ENCODE measurements around the gene ADPRS.

The ADPRS gene

DNA sequence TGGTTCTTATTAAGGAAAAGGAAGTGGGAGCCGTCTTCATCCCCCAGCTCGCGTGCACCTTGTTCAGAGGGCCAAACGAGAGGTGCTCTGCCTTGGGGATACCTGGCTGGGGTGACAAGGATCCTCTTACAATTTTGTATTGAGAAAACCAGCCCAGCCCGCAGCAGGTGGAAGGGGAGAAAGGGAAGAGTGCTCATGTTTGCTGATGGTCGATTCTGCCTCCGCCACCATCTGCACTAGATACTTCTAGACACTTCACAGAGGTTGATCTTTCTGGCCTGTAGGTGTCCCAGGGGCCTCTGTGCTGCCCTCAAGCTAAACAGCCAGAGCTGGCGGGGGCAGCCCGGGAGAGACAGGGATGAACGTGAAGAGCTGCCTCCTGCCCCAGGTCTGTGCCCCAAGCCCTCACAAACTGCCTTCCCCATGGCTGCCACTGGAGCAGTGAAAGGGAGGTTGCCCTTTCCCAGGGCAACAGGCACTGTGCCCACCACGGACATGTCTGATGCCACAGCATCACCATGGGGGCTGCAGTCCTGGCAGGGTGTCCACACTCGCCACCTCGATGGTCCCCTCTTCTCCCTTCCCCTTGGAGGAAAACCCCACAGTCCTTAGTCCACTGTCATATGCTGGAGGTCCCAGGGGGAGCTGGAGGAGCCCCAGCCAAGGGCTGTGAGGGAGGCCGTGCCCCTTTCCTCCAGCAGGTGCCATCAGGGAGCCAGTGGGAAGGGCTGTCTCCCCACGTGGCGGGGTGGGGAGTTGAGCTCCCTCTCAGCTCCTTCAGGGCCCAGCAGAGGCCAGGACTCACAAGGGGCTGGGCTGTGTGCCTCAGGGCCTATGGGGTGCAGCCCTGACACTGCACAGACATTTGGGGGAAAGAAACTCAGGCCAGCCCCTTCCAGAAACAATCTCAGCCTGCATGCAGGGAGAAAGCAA lies 8.1 kb downstream of the ADPRS start:
- Histone ChIP-seq H3K9me3 (ENCODE audit: insufficient read depth, low read depth, low read length) (no peaks in the 10 kb centered on the region), H3K4me1 (ENCODE audit: insufficient read depth, low read length) (peaks cover 3% of the 10 kb centered on the region; the same call in 1 of the 2 replicates), H3K9ac (ENCODE audit: low read depth, low read length) (peak overlapping the region; percentile 34), H3K4me3 (ENCODE audit: low read length) (no peak overlapping the region), H3K36me3 (ENCODE audit: insufficient read depth, low read length) (peaks cover 47% of the 10 kb centered on the region), H3K27me3 (ENCODE audit: insufficient read depth, low read length) (no peaks in the 10 kb centered on the region), H3K27ac (ENCODE audit: low read depth, low read length) (peak overlapping the region; percentile 6)
- 78% methylated on average over 16 of the region's 16 CpGs for WGBS

- 92% methylated on average over 33 of the region's 33 CpGs for WGBS
- Histone ChIP-seq H3K36me3 (ENCODE audit: insufficient read depth, low read length) (peaks cover 35% of the 10 kb centered on the region), H3K9me3 (ENCODE audit: insufficient read depth, low read depth, low read length) (no peaks in the 10 kb centered on the region), H3K9ac (ENCODE audit: low read depth, low read length) (0 out of 2 replicates have a peak overlapping the region, but pooled peaks have one; percentile 34), H3K27me3 (ENCODE audit: insufficient read depth, low read length) (no peaks in the 10 kb centered on the region), H3K4me1 (ENCODE audit: insufficient read depth, low read length) (peaks cover 3% of the 10 kb centered on the region; the same call in 1 of the 2 replicates), H3K4me3 (ENCODE audit: low read length) (no peak overlapping the region), H3K27ac (ENCODE audit: low read depth, low read length) (no peak overlapping the region; the same call in 1 of the 2 replicates)
These were observed 9.2 kb downstream of the ADPRS start for GRCh38 chr1:36097693-36098585.

GRCh38 chr1:36098650-36099365 lies 10.1 kb downstream of the ADPRS start:
- no peak overlapping the region for H3K27ac ChIP-seq (ENCODE audit: low read depth, low read length)
- 93% methylated on average over 13 of the region's 13 CpGs for WGBS
- no peak overlapping the region for H3K9ac ChIP-seq (ENCODE audit: low read depth, low read length)

DNA sequence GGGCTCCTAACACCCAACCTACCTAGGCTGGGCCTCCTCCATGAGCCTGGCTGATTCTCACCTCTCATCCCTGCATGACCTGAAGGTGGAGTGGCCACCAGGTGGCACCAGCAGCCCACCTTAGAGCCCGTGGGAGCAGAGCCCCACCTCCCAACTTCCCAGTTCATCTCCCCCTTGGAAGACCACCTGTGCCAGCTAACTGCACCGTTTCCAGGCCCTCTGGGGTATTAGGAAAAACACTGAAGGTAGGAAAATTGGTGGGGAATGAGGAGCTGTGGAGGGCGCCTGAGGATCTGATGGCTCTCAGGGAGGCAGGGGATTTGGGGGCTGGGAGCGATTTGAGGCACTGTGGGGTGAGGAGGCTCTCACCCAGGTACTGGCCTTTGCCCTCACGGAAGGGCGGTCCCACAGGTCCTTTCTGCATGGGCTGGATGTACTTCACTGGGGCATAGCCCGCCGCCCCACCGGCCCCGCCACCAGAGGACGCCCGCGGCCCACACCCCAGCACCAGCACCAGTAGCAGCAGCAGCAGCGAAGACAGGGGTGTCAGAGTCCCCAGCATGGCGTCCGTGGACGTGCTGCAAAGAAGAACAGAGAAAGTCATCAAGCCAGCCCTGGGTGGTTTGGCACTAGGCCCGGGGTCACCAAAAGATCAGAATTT lies 11.1 kb downstream of the ADPRS start:
- Histone ChIP-seq H3K36me3 (ENCODE audit: insufficient read depth, low read length) (peaks cover 16% of the 10 kb centered on the region), H3K4me1 (ENCODE audit: insufficient read depth, low read length) (peaks cover 3% of the 10 kb centered on the region; the same call in 1 of the 2 replicates), H3K27ac (ENCODE audit: low read depth, low read length) (no peak overlapping the region), H3K9me3 (ENCODE audit: insufficient read depth, low read depth, low read length) (no peaks in the 10 kb centered on the region), H3K27me3 (ENCODE audit: insufficient read depth, low read length) (no peaks in the 10 kb centered on the region), H3K9ac (ENCODE audit: low read depth, low read length) (no peak overlapping the region), H3K4me3 (ENCODE audit: low read length) (no peak overlapping the region)
- 66% methylated on average over 18 of the region's 18 CpGs for WGBS

More at GRCh38 chr1:36098650-36099365, 10.1 kb downstream of the ADPRS start:
- no peaks in the 10 kb centered on the region for H3K27me3 ChIP-seq (ENCODE audit: insufficient read depth, low read length)
- H3K4me1 ChIP-seq (ENCODE audit: insufficient read depth, low read length): peaks cover 3% of the 10 kb centered on the region; the same call in 1 of the 2 replicates
- H3K4me3 ChIP-seq (ENCODE audit: low read length): no peak overlapping the region
- H3K36me3 ChIP-seq (ENCODE audit: insufficient read depth, low read length): peaks cover 26% of the 10 kb centered on the region
- H3K9me3 ChIP-seq (ENCODE audit: insufficient read depth, low read depth, low read length): no peaks in the 10 kb centered on the region

GRCh38 chr1:36100376-36100775 lies 11.7 kb downstream of the ADPRS start:
- no peak overlapping the region for H3K9ac ChIP-seq (ENCODE audit: low read depth, low read length)
- no peaks in the 10 kb centered on the region for H3K27me3 ChIP-seq (ENCODE audit: insufficient read depth, low read length)
- H3K27ac ChIP-seq (ENCODE audit: low read depth, low read length): no peak overlapping the region
- peaks cover 3% of the 10 kb centered on the region; the same call in 1 of the 2 replicates for H3K4me1 ChIP-seq (ENCODE audit: insufficient read depth, low read length)
- WGBS: 93% methylated on average over 6 of the region's 6 CpGs
- H3K9me3 ChIP-seq (ENCODE audit: insufficient read depth, low read depth, low read length): no peaks in the 10 kb centered on the region
- no peak overlapping the region for H3K4me3 ChIP-seq (ENCODE audit: low read length)
- H3K36me3 ChIP-seq (ENCODE audit: insufficient read depth, low read length): peaks cover 11% of the 10 kb centered on the region

GRCh38 chr1:36101546-36101945 lies 12.9 kb downstream of the ADPRS start:
- Histone ChIP-seq H3K36me3 (ENCODE audit: insufficient read depth, low read length) (no peaks in the 10 kb centered on the region), H3K4me1 (ENCODE audit: insufficient read depth, low read length) (peaks cover 3% of the 10 kb centered on the region; the same call in 1 of the 2 replicates)
- 94% methylated on average over 5 of the region's 5 CpGs for WGBS

GRCh38 chr1:36106269-36106668 lies 17.6 kb downstream of the ADPRS start:
- H3K4me3 ChIP-seq (ENCODE audit: low read length): no peak overlapping the region
- H3K36me3 ChIP-seq (ENCODE audit: insufficient read depth, low read length): no peaks in the 10 kb centered on the region
- H3K4me1 ChIP-seq (ENCODE audit: insufficient read depth, low read length): no peaks in the 10 kb centered on the region
- H3K27me3 ChIP-seq (ENCODE audit: insufficient read depth, low read length): no peaks in the 10 kb centered on the region
- H3K9ac ChIP-seq (ENCODE audit: low read depth, low read length): no peak overlapping the region
- no peaks in the 10 kb centered on the region for H3K9me3 ChIP-seq (ENCODE audit: insufficient read depth, low read depth, low read length)
- no peak overlapping the region for H3K27ac ChIP-seq (ENCODE audit: low read depth, low read length)
- 65% methylated on average over 5 of the region's 5 CpGs for WGBS

More at GRCh38 chr1:36101546-36101945, 12.9 kb downstream of the ADPRS start:
- Histone ChIP-seq H3K4me3 (ENCODE audit: low read length) (no peak overlapping the region), H3K9me3 (ENCODE audit: insufficient read depth, low read depth, low read length) (no peaks in the 10 kb centered on the region), H3K27ac (ENCODE audit: low read depth, low read length) (no peak overlapping the region), H3K27me3 (ENCODE audit: insufficient read depth, low read length) (no peaks in the 10 kb centered on the region), H3K9ac (ENCODE audit: low read depth, low read length) (no peak overlapping the region)

GRCh38 chr1:36107394-36107793 lies 18.7 kb downstream of the ADPRS start:
- no peaks in the 10 kb centered on the region for H3K9me3 ChIP-seq (ENCODE audit: insufficient read depth, low read depth, low read length)
- no peaks in the 10 kb centered on the region for H3K36me3 ChIP-seq (ENCODE audit: insufficient read depth, low read length)
- no peaks in the 10 kb centered on the region for H3K27me3 ChIP-seq (ENCODE audit: insufficient read depth, low read length)
- no peak overlapping the region for H3K4me3 ChIP-seq (ENCODE audit: low read length)
- 95% methylated on average over 9 of the region's 9 CpGs for WGBS
- H3K4me1 ChIP-seq (ENCODE audit: insufficient read depth, low read length): no peaks in the 10 kb centered on the region
- no peak overlapping the region for H3K9ac ChIP-seq (ENCODE audit: low read depth, low read length)
- no peak overlapping the region for H3K27ac ChIP-seq (ENCODE audit: low read depth, low read length)

DNA sequence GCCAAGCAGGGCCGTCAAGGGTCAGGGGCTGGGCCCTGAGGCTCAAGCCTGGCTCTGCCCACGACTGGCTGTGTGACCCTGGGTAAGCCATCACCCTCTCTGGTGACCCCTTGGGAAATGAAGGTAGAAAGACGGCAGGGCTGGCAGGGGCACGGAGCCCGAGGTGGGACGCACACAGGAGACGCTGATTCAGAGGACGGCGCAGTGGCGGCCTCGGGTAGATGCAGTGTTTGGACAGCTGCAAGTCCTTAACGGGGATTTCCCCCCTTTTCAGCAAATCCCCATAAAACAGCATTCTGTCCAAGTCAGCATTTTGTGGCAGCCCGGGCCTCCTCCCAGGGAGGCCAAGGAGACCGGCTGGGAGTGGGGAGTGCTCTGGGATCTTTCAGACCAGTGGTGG lies 19.6 kb downstream of the ADPRS start:
- H3K4me3 ChIP-seq (ENCODE audit: low read length): no peak overlapping the region
- no peak overlapping the region for H3K9ac ChIP-seq (ENCODE audit: low read depth, low read length)
- no peaks in the 10 kb centered on the region for H3K36me3 ChIP-seq (ENCODE audit: insufficient read depth, low read length)
- no peak overlapping the region for H3K27ac ChIP-seq (ENCODE audit: low read depth, low read length)
- H3K9me3 ChIP-seq (ENCODE audit: insufficient read depth, low read depth, low read length): no peaks in the 10 kb centered on the region
- no peaks in the 10 kb centered on the region; the same call in 1 of the 2 replicates for H3K27me3 ChIP-seq (ENCODE audit: insufficient read depth, low read length)
- WGBS: 93% methylated on average over 14 of the region's 14 CpGs
- H3K4me1 ChIP-seq (ENCODE audit: insufficient read depth, low read length): no peaks in the 10 kb centered on the region

- WGBS: 91% methylated on average over 11 of the region's 11 CpGs
- no peaks in the 10 kb centered on the region; the same call in 1 of the 2 replicates for H3K27me3 ChIP-seq (ENCODE audit: insufficient read depth, low read length)
- no peaks in the 10 kb centered on the region for H3K9me3 ChIP-seq (ENCODE audit: insufficient read depth, low read depth, low read length)
- no peaks in the 10 kb centered on the region for H3K36me3 ChIP-seq (ENCODE audit: insufficient read depth, low read length)
- no peak overlapping the region for H3K4me3 ChIP-seq (ENCODE audit: low read length)
- no peaks in the 10 kb centered on the region for H3K4me1 ChIP-seq (ENCODE audit: insufficient read depth, low read length)
- no peak overlapping the region for H3K9ac ChIP-seq (ENCODE audit: low read depth, low read length)
- H3K27ac ChIP-seq (ENCODE audit: low read depth, low read length): no peak overlapping the region
These were observed 20.5 kb downstream of the ADPRS start for GRCh38 chr1:36109041-36109679.

All from HUES64 (cell line).